Measurements from ENCODE around the gene TBCCD1.

DNA sequence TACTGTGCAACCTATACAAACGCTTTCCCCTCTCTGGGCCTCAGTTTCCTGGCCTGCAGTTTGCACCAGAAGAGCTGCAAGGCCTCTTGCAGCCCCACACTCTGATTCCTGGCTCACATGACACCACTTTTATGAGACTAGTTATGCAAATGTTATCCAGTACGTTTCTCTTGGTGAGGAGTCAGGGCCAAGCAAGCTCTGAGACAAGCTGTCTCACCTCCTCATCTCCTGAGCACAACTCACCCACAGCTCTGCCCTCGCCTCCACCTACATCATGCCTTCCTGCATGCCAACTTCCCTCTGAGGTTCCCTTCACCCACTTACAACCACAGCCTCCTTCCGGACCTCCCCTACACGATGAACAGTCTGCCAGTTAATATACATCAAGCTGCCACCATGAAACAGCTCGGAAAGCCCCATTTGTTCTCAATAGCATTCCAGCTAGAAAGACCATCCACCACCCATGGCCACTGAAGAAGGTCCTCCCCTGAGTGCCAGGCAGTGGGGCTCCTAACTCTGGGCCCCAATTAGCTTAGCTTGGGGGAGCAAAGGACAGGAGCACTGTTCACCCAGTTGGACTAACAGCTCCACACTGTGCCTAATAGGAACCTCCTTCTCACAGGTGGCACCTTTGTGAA, 48.0 kb downstream of the TBCCD1 start:
- TF ChIP-seq POLR2AphosphoS5 (IDR thresholded peaks at IDR 0.05) (no peak), POLR2A (IDR thresholded peaks at IDR 0.05) (no peak), EP300 (IDR thresholded peaks at IDR 0.05) (no peak)
- TF ChIP-seq, protein P1, sequence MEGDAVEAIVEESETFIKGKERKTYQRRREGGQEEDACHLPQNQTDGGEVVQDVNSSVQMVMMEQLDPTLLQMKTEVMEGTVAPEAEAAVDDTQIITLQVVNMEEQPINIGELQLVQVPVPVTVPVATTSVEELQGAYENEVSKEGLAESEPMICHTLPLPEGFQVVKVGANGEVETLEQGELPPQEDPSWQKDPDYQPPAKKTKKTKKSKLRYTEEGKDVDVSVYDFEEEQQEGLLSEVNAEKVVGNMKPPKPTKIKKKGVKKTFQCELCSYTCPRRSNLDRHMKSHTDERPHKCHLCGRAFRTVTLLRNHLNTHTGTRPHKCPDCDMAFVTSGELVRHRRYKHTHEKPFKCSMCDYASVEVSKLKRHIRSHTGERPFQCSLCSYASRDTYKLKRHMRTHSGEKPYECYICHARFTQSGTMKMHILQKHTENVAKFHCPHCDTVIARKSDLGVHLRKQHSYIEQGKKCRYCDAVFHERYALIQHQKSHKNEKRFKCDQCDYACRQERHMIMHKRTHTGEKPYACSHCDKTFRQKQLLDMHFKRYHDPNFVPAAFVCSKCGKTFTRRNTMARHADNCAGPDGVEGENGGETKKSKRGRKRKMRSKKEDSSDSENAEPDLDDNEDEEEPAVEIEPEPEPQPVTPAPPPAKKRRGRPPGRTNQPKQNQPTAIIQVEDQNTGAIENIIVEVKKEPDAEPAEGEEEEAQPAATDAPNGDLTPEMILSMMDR (IDR thresholded peaks at IDR 0.05), result no peak
